Endothelial cell of umbilical vein (primary cell): ENCODE results near the gene PYROXD2. TPM values are rescaled to one million over a fixed set of nuclear protein-coding genes. Genes with fewer than 3 reads are reported as not detected.

ENCODE experiments used
- BruUV-seq: library from RNA; stranded (reverse); fragments of 400-500 nt; replicated peaks from 2 replicates; lab custom pipeline; 2021; lab: Mats Ljungman, UMichigan
- CTCF ChIA-PET: fragments of 300-600, 350-600 bp; sonication (Branson Sonifier 250); formaldehyde crosslinking; loops from one replicate; lab custom pipeline; 2021; ENCODE audit warnings: antibody characterized with exemption, inconsistent platforms; lab: Charles Lee
- POLR2A ChIA-PET: fragments of 300-600, 350-600 bp; sonication (Branson Sonifier 250); formaldehyde crosslinking; loops from one replicate; lab custom pipeline; 2021; ENCODE audit warnings: antibody characterized with exemption, inconsistent platforms; lab: Charles Lee
- DNase-seq: peaks from one replicate; pipeline ENCODE4 v3.0.0-alpha.2; 2011; ENCODE audit warnings: low read depth, low spot score
- FAIRE-seq: peaks from 2 replicates; lab custom pipeline; 2011; peaks lifted over from hg19 to GRCh38; lab: Jason Lieb, UNC
- H2AFZ ChIP-seq: 2 replicates; pipeline ENCODE4 v1.6.0; 2012; ENCODE audit warnings: low read depth, low read length, control low read depth, inconsistent platforms
- H3K27ac ChIP-seq: 2 replicates; pipeline ENCODE4 v1.5.1; 2011; ENCODE audit warnings: low read depth, mild to moderate bottlenecking, control low read depth, low read length, moderate library complexity; ENCODE audit not compliant: insufficient read depth
- H3K27me3 ChIP-seq, 2 experiments: 2 replicates each; pipeline versions ENCODE4 v1.6.0 to v1.6.1; 2011; ENCODE audit warnings: low read length in 2 of 2, mixed read lengths in 1 of 2; ENCODE audit not compliant: control insufficient read depth in 2 of 2, insufficient read depth in 2 of 2
- H3K36me3 ChIP-seq, 2 experiments: 2 replicates in 1 of 2; 3 replicates in 1 of 2; pipeline ENCODE4 v1.5.1; 2011; ENCODE audit warnings: low read length in 2 of 2, mild to moderate bottlenecking in 1 of 2, moderate library complexity in 1 of 2; ENCODE audit not compliant: control insufficient read depth in 2 of 2, insufficient read depth in 2 of 2; ENCODE audit errors: extremely low read depth in 1 of 2
- H3K4me1 ChIP-seq: 3 replicates; pipeline ENCODE4 v1.5.1; 2011; ENCODE audit warnings: mild to moderate bottlenecking, low read length; ENCODE audit not compliant: control insufficient read depth, insufficient read depth; ENCODE audit errors: extremely low read depth
- H3K4me2 ChIP-seq: 2 replicates; pipeline ENCODE4 v1.6.1; 2011; ENCODE audit warnings: low read length, control low read depth, mixed read lengths; ENCODE audit not compliant: insufficient read depth
- H3K4me3 ChIP-seq, 3 experiments: fragments of 200-600 bp in 1 of 3; sonication (generic), shearing (Covaris generic) in 1 of 3; replicated peaks in 1 of 3; 2 replicates each; pipeline ENCODE4 v1.5.1; 2011 to 2016; ENCODE audit warnings: control low read depth in 3 of 3, low read length in 3 of 3, mild to moderate bottlenecking in 2 of 3, inconsistent platforms in 1 of 3, low read depth in 1 of 3, moderate library complexity in 1 of 3; ENCODE audit not compliant: insufficient read depth in 1 of 3
- H3K79me2 ChIP-seq: 2 replicates; pipeline ENCODE4 v1.6.0; 2012; ENCODE audit warnings: low read length, inconsistent platforms; ENCODE audit not compliant: control insufficient read depth, insufficient read depth
- H3K9ac ChIP-seq: replicated peaks from 2 replicates; pipeline ENCODE3; 2011; ENCODE audit warnings: low read length, control low read depth; ENCODE audit not compliant: insufficient read depth; ENCODE audit errors: extremely low read depth
- H3K9me1 ChIP-seq: replicated peaks from 3 replicates; pipeline ENCODE4 v1.6.0; 2011; ENCODE audit warnings: mild to moderate bottlenecking, low read length; ENCODE audit not compliant: control insufficient read depth, insufficient read depth; ENCODE audit errors: extremely low read depth
- H3K9me3 ChIP-seq: replicated peaks from 2 replicates; pipeline ENCODE4 v1.5.1; 2012; ENCODE audit warnings: low read length, inconsistent platforms; ENCODE audit not compliant: control insufficient read depth, insufficient read depth
- H4K20me1 ChIP-seq: replicated peaks from 2 replicates; pipeline ENCODE3; 2011; ENCODE audit warnings: mild to moderate bottlenecking, low read length; ENCODE audit not compliant: control insufficient read depth, insufficient read depth; ENCODE audit errors: extremely low read depth
- CTCF ChIP-seq, 2 donors: IDR thresholded peaks; 1 replicate in 1 of 2; 2 replicates in 1 of 2; pipeline ENCODE4 v1.5.1; 2011; ENCODE audit warnings: low read length in 2 of 2, mild to moderate bottlenecking in 2 of 2, moderate library complexity in 2 of 2, control low read depth in 1 of 2, inconsistent platforms in 1 of 2, low read depth in 1 of 2; ENCODE audit not compliant: insufficient read depth in 1 of 2; ENCODE audit errors: extremely low read depth in 1 of 2
- EZH2 ChIP-seq: IDR thresholded peaks from 2 replicates; pipeline ENCODE4 v1.6.1; 2012; ENCODE audit warnings: borderline replicate concordance, low read depth, mild to moderate bottlenecking, moderate library complexity, low read length, inconsistent platforms; ENCODE audit not compliant: severe bottlenecking
- FOS ChIP-seq: IDR thresholded peaks from 2 replicates; pipeline ENCODE4 v1.6.1; 2011; ENCODE audit warnings: mild to moderate bottlenecking, low read length, moderate library complexity, borderline replicate concordance; ENCODE audit not compliant: insufficient read depth
- GATA2 ChIP-seq: IDR thresholded peaks from 2 replicates; pipeline ENCODE4 v1.7.0; 2011; ENCODE audit warnings: low read depth, mild to moderate bottlenecking, moderate library complexity, mixed read lengths, low read length; ENCODE audit not compliant: insufficient read length, insufficient read depth
- JUN ChIP-seq: IDR thresholded peaks from 2 replicates; pipeline ENCODE4 v1.6.1; 2011; ENCODE audit warnings: borderline replicate concordance, low read depth; ENCODE audit not compliant: insufficient read length, insufficient read depth
- MAX ChIP-seq: IDR thresholded peaks from 2 replicates; pipeline ENCODE4 v1.6.1; 2011; ENCODE audit not compliant: insufficient read depth, insufficient read length
- MYC ChIP-seq: IDR thresholded peaks from one replicate; pipeline ENCODE4 v1.6.1; 2011; ENCODE audit warnings: mild to moderate bottlenecking, low read depth, low read length
- POLR2A ChIP-seq: IDR thresholded peaks from 2 replicates; pipeline ENCODE4 v1.6.1; 2012; ENCODE audit warnings: low read depth, mild to moderate bottlenecking, control low read depth, low read length
- POLR2AphosphoS5 ChIP-seq: IDR thresholded peaks from 2 replicates; pipeline ENCODE4 v1.6.1; 2012; ENCODE audit warnings: low read depth, mild to moderate bottlenecking, control low read depth, low read length, moderate library complexity; ENCODE audit not compliant: insufficient read depth
- dilution Hi-C: fragments of 300-500 bp; cut with MboI; formaldehyde crosslinking; loops from one replicate; pipeline ENCODE4 v1.15.0; 2019; ENCODE audit warnings: low sequenced_read_pairs; ENCODE audit not compliant: extremely low pct_ligation_motif_present
- intact Hi-C: fragments of 100-400 bp; cut with micrococcal nuclease; formaldehyde crosslinking; loops from one replicate; pipeline ENCODE4 v1.10.0; 2022
- polyA plus RNA-seq, 4 experiments: library from polyadenylated mRNA; depleted of rRNA in 3 of 4; stranded (reverse) in 3 of 4; unstranded in 1 of 4; fragments of >200 nt; gene quantifications; 2 replicates each; pipeline versions ENCODE4 v1.2.1 to v1.2.3, GENCODE V29; 2011 to 2012; ENCODE audit warnings: missing spikeins in 1 of 4
- total RNA-seq: library from RNA; stranded (reverse); gene quantifications from 2 replicates; pipeline ENCODE4 v1.2.3, GENCODE V29; 2021

The PYROXD2 gene
- total and polyA plus RNA-seq, 2 donors (not counting 3 experiments of a cell fraction or from before 2014, with no cell fraction given) = 7.0 to 13.7 TPM

GRCh38 chr10:98408799-98409198 is 6.2 kb downstream of the PYROXD2 start:
- no peak overlapping the region for H2AFZ ChIP-seq

More at GRCh38 chr10:98408799-98409198, 6.2 kb downstream of the PYROXD2 start:
- ChIA-PET CTCF (interaction anchor here (0.7 to 4.0 kb wide), 2 partner anchors 10 to 17 kb away, joined by 3 to 16 read pairs; no protein-coding TSS in a partner anchor), POLR2A (no interaction called here)
- Histone ChIP-seq H3K27ac (no peak overlapping the region), H3K9me3 (no peaks in the 10 kb centered on the region), H3K36me3 (no peaks in the 10 kb centered on the region), H3K79me2 (no peaks in the 10 kb centered on the region), H3K9me1 (no peaks in the 10 kb centered on the region), H3K27me3 (no peaks in the 10 kb centered on the region), H3K9ac (no peak overlapping the region), H3K4me1 (no peaks in the 10 kb centered on the region), H4K20me1 (no peaks in the 10 kb centered on the region), H3K4me3 (no peak overlapping the region), H3K4me2 (no peak overlapping the region)
- FAIRE-seq = no peak
- intact Hi-C loops (no loop called here), dilution Hi-C loops (no loop called here)
- no peak for DNase-seq
- BruUV-seq = no TSS peak
- TF ChIP-seq JUN (no peak), POLR2A (no peak), EZH2 (no peak), POLR2AphosphoS5 (no peak), CTCF (IDR thresholded peaks at IDR 0.05; ENCODE audit: extremely low read depth in 1 of 2, insufficient read depth in 1 of 2, low read depth in 1 of 2, low read length in 2 of 2) (no peak), GATA2 (no peak), FOS (no peak), MAX (no peak), MYC (no peak)
